Hepatic stellate cell (primary cell): ENCODE results near the gene PNCK.
"Not testable (repeated sequence)": the region's sequence is repeated elsewhere in the genome, so short reads cannot be mapped to it uniquely, and the experiment has no call there.

ENCODE experiments used
- DNase-seq: peaks from one replicate; pipeline ENCODE4 v3.0.0; 2011; ENCODE audit warnings: low spot score

The PNCK gene

DNA sequence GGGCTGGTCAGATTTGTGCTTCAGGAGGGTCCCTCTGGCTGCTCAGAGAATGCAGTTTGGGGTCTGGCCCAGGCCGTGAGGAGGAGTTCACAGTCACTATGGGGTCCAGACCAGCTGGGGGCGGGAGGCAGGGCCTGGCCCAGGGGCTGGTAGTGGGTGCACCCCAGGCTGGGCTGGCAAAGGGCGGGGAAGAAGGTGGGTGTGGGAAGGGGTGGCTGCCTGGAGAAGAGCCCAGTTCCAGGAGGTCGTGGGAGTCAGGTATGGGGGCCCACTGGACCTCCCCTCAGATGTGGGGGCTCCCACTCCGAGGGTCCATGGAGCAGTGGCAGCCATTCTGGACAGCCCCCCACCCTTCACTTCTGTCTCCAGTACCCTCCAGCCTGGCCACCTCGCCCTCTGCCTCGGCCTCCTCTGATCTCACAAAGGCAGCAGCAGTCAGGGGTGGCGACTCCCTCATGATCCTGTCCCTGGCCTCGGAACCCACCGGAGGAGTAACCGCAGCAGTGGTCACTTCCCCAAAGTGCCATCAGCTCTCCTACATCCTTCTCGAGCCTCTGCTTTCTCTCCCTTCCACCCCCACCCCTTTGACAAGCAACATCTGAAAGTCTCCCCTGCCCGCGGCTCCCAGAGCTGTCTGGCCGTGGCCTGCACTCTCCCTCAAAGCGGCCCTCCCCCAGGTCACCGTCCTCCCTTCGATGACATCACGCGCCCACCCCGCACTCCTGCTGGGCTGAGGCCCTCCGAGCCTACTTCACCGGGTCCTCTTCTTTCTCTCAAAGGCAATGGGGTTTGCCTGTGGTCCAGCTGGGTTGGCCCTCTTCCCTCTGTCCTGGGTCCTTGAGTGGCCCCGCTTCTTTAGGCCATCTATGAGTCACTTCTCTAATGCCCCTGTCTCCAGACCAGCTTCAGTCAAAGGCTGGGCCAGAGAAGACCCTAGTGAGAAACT is 12.4 kb upstream of the PNCK start:
- no peak for DNase-seq

DNA sequence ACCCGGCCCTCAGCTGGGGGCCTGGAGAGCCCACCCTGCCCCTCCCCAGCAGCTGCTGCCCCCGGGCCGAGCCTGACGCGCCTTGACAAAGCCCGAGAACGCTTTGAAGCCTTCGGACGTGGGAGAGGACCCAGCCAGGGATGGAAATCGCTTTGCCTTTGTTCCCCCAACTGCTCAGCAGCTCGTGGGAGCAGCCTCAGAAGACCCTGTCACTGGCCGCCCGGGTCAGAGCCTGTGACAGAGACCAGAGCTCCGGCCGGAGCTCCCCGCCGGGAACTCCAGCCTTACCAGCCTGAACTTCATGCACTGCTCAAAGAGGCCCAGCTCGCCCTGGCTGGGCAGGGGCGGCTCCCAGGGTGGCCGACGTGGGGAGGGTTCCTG is 11.5 kb upstream of the PNCK start:
- no peak for DNase-seq

DNA sequence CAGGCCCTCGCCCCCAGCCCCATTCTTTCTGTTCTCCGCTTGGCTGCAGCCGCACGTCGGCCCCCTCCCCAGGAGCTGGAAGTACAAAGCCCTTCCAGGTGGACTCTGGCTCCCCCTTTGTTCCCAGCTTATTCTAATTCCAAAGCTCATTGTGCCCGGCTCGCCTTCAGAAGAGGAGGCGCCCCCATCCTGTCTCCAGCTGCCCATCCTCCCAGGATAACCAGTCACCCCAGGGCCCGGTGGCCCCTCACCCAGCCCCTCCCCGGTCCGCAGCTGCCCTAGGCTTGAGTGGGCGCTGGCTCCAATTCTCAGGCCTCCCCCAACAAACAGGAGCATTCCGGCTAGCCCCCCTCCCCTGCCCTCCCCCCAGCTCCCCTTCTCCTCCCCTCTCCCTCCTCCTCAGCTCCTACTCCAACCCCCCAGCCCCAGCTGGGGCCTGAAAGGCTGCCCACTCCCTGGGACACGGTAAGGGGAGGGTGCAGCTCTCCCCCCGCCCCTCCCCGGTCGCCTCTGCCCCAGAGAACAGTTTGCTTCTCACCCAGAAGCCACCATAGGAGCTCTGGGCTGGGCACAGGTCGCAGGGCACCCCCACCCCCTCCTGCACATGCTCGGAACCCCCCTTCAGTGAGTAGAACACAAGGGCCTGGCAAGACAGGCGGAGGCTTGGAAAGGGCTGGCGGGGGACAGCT is 11.0 kb upstream of the PNCK start:
- no peak for DNase-seq

DNA sequence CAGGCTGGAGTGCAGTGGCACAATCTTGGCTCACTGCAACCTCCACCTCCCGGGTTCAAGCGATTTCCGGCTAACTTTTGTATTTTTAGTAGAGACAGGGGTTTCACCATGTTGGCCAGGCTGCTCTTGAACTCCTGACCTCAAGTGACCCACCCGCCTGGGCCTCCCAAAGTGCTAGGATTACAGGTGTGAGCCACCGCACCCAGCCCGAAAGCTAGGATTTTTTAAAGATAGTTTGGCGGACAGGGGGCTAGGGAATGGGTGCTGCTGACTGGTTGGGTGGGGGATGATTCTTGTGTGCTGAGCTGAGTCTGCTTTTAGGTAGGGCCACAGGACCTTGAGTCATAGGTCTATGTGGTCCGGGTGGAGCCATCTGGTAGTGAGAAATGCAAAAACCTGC is 9.9 kb upstream of the PNCK start:
- not testable (repeated sequence) for DNase-seq

DNA sequence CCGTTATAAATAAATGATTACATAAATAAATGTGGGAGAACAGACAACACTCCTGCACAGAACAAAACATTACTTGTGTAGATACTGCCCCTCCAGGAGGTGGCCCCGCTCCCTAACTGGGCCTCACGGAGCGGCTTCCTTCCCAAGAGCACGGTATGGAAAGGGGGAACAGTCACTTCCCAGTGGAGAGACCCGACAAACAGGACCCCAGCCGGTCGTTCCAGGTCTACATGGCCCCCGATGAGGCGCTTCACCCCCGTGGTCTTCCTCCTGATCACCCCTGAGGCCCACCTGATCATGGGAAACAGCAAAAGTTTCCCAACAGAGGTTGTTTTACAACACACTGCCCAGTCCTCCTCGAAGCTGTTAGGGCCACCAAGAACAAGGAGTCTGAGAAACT is 7.6 kb upstream of the PNCK start:
- DNase-seq = no peak

DNA sequence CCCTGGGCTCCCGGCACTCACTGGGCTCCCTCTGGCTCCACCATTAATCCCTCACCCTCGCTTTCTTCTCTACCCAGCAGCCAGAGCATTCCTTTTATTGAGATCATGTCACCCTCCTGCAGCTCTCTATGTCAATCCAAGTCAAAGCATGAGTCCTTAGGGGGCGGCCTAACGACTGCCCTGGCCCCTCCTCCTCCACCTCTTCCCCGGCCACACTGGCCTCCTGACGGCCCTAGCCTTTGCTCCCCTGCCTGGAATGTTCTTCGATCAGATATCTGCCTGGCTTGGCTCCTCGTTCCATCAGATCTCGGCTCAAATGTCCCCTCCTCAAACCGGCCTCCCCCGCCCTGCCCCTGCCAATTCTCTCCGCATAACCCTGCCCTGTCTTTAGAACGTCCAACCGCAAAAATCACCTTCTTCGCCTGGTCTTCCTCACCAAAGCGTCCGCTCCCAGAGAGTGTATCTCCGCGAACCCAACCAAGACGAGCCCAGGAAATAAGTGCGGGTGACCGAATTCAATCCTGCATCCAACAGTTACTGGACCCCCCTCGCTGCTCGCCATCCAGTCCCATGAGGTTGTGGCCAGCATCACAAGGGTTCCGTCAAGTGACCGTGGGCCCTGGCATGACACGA is 722 bp upstream of the PNCK start:
- DNase-seq = no peak

DNA sequence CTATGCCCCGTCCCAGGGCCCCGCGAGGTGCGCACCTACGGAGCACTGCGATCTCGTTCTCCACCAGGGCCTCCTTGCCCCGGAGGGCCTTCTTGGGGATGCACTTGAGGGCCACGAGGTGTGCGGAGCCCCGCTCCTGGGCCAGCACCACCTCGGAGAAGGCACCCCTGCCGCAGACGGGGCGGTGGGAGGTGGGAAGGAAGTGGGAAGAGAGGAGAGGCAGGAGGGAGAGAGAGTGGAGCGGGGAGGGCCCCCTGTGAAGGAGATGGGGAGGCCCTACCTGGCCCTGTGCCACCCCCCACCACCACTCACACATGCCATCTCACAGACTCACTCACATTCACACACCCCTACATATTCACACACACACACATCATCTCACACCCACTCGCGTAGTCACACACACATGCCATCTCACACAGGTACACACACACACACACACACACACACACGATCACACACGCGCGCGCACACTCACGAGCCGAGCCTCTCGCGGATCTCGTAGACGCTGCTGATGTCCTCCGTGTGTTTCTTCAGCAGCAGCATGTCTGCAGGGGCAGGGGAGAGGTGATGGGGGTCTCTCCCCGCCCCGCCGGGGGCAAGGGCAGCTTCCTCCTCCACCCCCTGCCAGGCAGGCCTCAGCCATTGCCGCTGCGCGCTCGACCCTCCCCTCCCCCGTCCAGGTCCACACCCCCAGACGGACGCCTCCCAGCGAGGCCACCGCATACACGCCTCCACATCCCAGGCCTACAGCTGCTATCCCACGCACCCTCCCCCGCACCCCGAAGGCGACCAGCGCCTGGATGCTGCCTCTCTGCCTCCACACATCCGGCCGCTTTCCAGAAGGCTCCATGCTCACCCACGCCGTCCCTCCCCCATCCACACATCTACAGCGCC is 834 bp downstream of the PNCK start:
- no peak for DNase-seq

DNA sequence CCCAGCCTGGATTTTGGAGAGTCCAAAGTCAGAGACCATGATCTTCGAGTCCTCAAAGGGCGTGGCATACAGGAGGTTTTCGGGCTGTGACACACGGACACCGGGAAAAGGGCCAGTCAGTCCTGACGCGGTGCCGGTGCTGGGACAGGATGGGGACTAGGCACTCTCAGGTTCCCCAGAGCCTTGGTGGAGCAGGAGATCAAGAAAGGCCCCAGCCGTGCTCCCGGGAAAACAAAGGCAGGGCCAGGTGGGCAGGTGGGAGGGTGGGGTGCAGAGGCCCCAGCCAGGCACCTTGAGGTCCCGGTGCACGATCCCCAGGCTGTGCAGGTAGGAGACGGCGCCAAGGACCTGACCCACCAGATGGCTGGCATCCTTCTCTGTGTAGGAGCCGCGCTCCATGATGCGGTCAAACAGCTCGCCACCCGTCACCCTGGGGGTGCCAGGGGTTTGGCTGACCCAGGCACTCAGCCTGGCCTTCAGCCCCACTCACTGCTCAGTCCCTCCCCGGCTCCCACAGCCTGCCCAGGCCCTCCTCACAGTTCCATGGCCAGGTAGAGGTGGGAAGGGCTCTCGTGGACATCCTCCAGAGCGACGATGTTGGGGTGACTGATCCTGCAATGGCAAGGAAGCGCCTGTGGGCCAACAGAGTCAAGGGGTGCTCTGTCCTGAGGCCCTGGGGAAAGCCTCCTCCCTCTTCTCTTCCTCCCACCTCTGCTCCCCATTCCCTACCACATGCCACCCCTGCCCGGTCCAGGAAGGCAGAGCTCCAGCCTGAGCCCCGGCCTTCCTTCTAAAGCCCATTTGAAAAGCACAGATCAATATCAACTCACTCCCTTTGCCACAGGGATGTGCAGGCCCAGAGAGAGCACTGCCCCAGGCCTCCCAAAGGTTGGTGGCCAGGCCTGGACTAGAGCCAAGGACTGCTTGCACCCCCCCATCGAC is 1.8 kb downstream of the PNCK start:
- DNase-seq = no peak

DNA sequence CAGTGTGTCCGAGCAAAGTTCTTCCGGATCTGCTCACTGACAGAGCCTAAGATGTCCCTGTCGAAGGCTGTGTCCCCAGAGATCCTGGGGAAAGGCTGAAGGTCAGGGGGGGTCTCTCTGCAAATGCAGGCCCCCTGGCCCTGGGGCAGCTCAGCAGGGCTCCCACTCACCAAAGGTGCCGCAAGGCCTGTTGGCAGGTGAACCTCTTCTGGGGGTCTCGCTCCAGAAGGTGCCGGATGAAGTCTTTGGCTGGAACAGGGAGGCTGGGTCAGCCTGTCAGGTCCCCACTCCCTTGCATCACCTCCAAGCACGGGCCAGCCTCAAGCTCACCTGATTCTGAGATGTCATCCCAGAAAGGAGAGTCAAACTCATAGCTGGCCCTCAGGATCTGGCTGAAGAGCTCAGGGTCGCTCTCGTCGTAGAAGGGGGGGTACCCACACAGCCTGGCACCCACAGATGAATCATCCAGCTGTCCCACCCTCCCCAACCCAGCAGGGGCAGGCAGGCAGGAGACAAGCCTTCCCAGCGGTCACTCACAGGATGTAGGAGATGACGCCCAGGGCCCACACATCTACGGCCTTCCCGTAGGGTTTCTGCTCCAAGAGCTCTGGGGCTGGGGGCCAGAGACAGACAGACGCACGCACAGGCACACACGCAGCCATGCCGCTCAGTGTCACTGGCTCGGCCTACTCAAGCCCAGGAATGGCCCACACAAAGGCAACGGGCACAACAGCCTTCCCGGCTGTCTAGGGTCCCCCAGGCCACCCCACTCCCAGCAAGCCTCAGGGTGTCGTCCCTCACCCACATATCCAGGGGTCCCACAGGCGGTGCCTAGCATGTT is 2.6 kb downstream of the PNCK start:
- DNase-seq = no peak

DNA sequence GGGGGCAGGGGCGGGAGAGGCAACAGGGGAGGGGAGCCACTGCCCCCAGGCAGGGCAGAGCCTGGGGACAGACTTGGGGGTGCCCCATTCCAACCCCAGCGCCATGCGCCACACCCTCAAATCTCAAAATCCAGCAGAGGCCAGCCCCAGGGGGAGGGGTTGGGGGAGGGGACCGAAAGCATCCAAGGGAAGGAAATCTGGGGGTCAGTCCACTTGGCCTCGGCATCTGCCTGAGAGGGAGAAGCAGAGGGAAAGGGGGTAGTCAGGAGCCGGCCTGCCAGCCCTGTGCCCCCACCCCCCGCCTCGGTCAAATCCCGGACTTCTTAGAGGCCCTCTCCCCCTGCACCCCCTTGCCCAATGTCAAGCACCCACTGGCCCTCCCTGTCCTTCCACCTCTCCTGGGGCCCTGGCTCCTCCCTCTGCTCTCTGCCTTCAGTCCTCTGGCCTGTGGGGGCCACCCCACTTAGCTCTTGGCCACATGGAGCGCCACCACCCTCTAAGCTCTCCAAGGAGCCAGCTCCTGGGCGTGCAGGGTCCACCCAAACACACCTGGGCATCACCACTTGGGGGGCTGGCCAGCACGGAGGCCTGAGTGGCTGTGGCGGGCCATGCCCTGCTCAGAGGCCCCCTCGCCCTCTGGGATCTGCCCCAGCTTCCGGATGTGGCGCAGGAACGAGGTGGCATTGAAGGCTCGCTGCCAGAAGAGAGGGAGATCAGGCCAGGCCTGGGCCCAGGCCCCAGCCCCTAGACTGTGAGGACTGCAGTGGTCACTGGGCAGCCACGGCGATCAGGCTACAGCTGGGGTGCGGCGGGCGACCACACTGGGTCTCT is 3.5 kb downstream of the PNCK start:
- DNase-seq = no peak

DNA sequence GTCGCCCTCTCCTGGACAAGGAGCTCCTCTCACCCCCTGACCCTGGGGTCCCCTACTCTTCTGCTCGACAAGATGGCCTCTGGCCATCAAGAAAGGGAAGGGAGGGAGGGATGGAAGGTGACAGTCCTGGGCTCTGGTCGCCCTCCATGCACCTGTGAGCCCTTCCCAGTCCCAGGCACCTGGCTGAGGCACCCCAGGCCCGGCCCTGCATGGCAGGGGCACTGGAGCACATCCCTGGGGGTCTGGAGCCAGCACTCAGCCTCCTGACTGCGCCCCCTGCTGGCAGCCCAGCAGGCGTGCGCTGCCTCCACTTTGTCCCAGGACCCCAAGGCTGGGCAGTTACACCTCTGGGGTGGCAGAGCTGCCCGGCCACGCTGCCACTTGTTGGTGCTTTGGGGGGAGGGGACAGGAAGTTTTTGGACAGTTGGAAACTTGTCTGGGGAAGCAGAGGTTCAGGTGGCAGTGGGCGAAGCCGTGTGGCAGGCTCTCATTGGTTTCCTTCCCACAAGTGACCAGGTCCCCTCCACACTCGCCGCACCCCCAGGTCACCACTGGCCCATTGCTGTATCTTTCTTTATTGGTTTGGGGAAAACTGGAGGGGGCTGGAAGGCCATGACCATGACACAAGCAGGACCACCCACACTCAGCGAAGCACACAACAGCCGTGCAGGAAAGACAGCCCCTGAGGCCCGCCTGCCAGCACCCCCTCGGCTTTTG is 4.3 kb downstream of the PNCK start:
- DNase-seq = peak; percentile 53

DNA sequence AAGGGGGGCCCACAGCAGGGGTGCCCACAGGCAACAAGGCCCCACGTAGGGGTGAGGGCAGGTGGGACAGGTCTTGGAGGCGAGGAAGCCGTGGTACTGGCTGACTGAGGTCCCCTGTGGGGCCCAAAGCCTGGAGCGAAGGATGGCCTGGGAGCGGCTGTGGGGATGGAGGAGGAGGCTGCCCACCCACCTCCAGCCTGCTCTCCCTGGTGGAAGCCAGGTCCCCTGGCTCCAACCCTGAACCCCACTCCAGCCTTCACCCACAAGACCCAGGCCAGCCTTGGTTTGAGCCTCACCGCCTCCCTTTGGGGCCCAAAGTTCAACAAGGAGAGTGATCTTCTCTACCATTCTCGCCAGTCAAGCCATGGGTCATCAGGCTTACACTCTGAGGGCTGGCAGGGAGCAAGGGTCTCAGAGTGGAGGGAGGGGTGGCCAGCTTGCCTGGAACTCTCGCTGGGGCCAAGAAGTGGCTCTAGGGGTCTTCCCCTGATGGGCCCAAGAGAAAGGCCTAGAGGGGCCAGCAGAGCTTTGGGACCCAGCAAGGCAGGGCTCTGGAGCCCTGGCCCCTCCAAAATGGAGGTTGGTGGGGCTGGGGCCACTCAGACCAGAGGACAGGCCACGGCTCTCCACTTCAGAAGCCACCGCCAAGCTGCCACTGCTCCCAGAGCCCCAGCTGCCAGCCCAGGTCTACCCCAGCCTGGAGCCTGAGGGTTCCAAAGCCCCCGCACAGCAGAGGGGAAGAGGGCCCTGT is 5.0 kb downstream of the PNCK start:
- DNase-seq = no peak

DNA sequence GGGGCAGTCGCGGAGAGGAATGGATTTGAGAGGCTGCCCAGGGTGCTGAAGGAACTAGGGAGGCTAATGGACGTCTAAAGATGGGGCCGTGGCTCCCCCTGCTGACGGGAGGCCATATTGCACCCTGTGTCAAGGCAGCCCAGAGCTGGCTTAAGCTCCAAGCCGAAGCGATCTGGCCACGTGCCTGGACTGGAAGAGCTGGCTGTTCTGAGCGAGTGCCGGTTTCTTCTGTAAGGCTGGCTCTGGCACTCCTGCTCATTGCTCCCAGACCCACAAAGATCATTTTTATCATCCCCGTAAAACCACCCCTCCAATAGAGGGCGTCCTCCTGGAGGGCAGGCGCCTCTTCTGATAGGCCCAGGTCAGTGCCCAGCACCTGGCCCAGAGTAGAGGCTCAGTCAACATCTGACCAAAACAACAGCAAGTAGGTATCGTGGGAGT is 5.6 kb downstream of the PNCK start:
- peak; percentile 83 for DNase-seq

DNA sequence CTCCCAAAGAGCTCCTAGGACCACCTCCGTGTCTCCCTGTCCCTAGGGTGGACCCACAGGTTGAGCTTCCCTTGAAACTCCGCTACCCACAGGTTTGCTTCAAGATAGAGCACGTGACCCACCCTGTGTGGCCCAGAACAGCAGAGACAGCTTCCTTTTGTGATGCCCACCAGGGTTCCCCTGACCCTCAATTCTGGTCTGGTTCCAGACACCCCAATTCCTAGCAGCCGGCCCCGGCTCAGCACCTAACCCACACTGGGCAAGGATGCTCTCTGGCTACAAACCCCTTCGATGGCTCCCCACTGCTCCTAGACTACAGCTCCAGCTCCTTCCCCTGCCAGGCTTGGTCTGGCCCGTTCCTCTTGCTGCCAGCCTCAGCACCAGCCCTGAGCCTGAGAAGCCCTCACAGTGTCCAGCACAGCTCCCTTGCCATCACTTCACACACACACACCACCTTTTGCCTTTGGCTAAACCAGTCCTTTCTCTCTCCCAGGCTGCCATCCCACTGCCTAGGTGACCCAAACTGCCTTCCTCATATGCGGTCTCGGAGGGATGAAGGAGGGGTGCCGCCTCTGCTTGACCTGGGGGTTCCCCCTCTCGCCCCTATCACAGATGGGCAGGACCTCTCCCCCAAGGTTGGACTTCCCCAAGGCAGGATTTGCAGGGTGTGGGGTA is 6.2 kb downstream of the PNCK start:
- no peak for DNase-seq

DNA sequence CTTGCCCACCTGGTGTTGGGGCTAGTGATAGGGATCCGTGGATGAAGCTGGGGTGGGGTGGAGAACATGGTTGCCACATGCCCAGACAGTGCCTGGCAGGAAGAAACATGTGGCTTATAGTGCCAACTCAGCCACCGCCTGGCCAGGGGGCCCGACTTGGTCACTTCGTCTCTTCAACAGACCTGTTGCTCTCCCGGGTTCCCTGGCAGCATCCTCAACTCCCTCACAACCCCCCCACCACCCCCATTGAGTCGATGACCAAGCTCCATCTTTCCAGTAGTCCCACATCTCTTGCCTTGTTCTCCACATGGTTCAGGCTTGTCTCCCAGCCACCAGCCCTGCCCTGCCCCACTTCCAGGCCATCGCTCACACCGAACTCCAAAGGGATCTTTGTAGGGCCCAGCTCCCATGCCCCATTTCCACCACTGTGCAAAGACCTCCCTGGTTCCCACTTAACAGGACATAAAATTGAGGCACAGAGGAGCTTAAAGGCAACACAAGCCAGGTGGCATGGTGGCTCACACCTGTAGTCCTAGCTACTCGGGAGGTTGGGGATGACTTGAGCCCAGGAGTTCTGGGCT is 7.8 kb downstream of the PNCK start:
- no peak for DNase-seq

DNA sequence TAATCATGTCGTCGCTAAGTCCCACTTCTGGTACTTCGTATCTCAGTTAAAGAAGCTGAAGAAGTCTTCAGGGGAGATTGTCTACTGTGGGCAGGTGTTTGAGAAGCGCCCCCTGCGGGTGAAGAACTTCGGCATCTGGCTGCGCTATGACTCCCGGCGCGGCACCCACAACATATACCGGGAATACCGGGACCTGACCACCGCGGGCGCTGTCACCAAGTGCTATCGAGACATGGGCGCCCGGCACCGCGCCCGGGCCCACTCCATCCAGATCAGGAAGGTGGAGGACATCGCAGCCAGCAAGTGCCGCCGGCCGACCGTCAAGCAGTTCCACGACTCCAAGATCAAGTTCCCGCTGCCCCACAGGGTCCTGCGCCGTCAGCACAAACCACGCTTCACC is 11.3 kb downstream of the PNCK start:
- DNase-seq = no peak

DNA sequence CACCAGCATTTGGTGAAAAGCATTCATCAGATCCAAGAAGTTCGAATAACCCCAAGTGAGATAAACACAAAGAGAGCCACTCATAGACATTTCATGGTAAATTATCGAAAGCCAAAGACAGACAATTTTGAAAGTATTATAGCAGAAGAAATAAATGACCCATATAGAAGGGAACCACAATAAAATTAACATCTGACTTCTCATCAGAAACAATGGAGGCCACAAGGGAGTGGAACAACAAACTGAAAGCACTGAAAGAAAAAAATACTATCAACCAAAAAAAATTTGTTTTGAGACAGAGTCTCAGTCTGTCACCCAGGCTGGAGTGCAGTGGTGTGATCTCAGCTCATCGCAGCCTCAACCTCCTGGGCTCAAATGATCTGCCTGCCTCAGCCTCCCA is 14.3 kb downstream of the PNCK start:
- DNase-seq = no peak
